GM18507 (cell line): ENCODE measurements around the gene ATXN1.
"Not testable (repeated sequence)": the region's sequence is repeated elsewhere in the genome, so short reads cannot be mapped to it uniquely, and the experiment has no call there.

Experiments
- DNase-seq: peaks from one replicate; pipeline ENCODE4 v3.0.0; 2011; ENCODE audit warnings: low read depth; ENCODE audit not compliant: insufficient read length; ENCODE audit errors: extremely low spot score
- FAIRE-seq: peaks from 2 replicates; lab custom pipeline; 2011; peaks lifted over from hg19 to GRCh38; lab: Jason Lieb, UNC

Gene ATXN1

GRCh38 chr6:16399158-16399557 is 362.1 kb downstream of the ATXN1 start:
- DNase-seq (no peak), FAIRE-seq (no peak)

DNA sequence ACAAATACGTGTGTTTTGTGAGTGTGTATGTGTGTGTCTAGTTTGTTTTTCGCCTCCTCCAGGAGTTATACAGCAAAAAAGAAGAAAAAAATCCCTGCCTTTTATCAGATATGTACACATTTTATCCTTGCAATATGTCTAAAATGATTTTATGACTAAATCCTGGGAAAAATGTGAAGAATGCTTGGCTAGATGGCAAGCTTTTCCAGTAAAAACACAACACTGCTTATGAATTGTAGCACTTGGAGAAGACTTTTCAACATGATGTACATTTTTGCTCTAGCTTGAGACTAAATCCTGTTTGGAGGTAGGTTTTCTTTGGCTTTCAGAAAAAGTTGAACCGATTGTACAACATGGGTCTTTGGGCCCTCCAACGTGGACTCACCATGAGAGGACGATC is 362.7 kb downstream of the ATXN1 start:
- FAIRE-seq (no peak), DNase-seq (no peak)

DNA sequence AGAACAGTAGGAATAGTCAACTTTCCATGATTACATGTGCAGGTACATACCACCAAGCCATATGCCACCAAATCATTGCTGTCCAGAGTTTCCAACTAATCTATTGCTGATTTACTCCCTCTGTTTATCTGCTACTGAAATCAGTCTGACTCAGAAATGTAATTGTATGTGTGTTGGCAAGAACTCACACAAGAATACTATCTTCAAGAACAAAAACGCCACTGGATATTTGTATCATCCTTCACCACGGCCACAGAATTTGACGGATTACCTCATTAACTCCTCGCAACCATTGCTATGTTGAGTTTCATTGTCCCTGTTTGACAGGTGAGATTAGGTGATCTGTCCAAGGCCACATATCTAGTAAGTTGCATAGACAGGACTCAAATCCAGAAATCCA is 363.6 kb downstream of the ATXN1 start:
- FAIRE-seq, result no peak
- no peak for DNase-seq

GRCh38 chr6:16396497-16397319 is 364.6 kb downstream of the ATXN1 start:
- FAIRE-seq, result no peak

DNA sequence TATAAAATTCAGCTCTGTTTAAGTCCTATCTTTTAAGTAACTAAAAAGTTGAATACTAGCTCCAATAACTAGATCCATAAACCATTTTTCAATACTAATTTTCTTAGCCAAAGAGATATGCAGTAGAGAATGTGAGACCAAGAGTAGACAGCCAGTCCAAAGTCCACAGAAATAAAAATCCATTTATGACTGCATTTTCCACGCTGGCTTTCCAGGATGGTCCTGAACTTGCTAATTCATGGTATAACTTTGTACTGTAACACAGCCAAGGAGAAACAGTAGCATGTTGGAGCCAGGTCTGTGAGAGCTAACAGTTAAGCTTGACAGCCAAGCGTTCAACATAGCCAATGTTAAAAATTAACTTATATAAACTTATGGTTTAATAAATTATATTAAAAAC is 366.6 kb downstream of the ATXN1 start:
- FAIRE-seq, result no peak
- DNase-seq, result no peak

More at GRCh38 chr6:16396497-16397319, 364.6 kb downstream of the ATXN1 start:
- DNase-seq, result no peak

DNA sequence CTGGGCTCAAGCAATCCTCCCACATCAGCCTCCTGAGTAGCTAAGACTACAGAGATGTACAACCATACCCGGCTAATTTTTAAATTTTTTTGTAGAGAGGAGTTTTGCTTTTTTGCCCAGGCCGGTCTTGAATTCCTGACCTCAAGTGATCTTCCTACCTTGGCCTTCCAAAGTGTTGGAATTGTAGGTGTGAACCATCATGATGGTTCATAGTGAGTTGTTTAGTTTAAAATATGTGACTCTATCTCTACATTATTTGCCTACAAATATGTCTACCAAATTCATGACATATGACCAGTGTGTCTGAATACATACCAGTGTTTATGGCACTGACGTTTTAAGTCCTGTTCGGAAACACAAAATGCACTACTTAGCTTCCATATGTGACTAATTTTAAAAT is 367.9 kb downstream of the ATXN1 start:
- no peak for DNase-seq
- no peak for FAIRE-seq

DNA sequence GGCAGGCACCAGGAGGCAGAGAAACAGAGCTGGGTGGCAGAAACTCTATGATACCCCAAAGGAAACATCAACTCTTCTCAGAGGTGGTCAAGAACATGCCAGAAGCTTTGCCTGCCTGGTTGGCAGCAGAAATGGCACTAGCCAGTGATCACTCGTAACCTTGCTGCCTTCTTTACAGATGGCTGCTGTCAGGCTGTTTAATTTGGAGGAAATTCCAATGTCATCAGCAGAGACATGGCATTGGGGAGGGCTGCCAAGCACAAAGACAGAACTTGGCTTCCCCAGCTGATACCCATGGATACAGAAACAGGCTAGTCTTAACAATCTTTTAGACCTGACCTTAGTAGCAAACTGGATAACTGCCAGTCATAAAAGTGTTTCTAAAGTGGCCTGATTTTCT is 369.2 kb downstream of the ATXN1 start:
- peak; percentile 18 for FAIRE-seq

GRCh38 chr6:16391451-16391912 is 369.8 kb downstream of the ATXN1 start:
- no peak for FAIRE-seq
- no peak for DNase-seq

More for the DNA sequence above, 369.2 kb downstream of the ATXN1 start:
- DNase-seq, result no peak

GRCh38 chr6:16390909-16391450 is 370.3 kb downstream of the ATXN1 start:
- DNase-seq, FAIRE-seq: not testable (repeated sequence)

- FAIRE-seq (no peak), DNase-seq (no peak)
Observed at GRCh38 chr6:16389642-16390041, 371.6 kb downstream of the ATXN1 start.

DNA sequence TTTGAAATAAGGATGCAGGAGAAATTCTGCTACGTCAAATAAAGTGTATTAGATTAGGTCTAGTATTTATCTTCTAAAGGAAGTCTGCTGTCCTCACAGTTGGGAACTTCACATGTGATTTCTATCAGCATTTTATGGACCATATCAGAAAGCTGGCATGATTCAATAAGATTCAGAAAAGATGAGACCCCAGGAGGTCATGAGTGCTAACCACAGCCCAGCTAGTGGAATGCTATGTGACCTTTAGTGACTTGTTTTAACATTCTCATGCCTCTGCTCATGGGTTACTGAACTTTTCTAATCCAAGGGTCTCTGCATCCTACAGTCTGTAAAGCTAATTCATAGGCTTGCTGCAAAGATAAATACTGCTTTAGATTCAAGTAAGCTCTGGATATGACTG is 372.8 kb downstream of the ATXN1 start:
- FAIRE-seq, result no peak
- no peak for DNase-seq

- DNase-seq, result no peak
- FAIRE-seq, result no peak
Observed at GRCh38 chr6:16386057-16386456, 375.2 kb downstream of the ATXN1 start.

DNA sequence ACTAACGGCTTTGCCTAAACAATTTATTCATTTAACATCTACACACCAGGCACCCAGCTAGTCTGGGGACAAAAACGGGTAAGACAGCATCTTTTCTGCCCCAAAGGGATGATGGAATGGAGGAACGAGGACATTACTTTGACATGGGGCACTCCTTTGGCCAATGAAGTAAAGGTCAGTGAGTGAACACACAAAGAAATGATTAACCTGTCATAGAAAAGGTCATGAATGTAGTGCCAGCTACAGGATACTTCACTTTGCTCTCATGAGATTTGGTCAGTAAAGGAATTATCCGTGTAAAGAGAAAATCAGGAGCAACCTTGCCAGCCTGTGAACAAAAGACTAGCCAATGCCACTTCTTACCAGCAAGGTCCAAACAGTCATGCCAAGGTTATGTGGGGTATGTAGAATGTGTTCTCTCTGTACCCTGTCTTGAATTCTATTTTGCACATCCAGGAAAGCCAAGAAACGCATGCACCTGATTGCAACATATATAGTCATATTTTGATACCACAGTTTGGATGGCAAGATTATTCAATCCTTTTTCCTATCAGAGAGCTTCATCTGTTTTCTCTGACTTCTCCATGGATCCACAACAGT is 377.6 kb downstream of the ATXN1 start:
- no peak for DNase-seq
- FAIRE-seq, result no peak

GRCh38 chr6:16381968-16382367 is 379.3 kb downstream of the ATXN1 start:
- FAIRE-seq, DNase-seq: not testable (repeated sequence)

- DNase-seq (no peak), FAIRE-seq (no peak)
Observed at GRCh38 chr6:16380220-16380809, 380.9 kb downstream of the ATXN1 start.

GRCh38 chr6:16378360-16378759 is 382.9 kb downstream of the ATXN1 start:
- DNase-seq, FAIRE-seq: not testable (repeated sequence)

- DNase-seq, result no peak
- no peak for FAIRE-seq
Observed at GRCh38 chr6:16377470-16377869, 383.8 kb downstream of the ATXN1 start.

DNA sequence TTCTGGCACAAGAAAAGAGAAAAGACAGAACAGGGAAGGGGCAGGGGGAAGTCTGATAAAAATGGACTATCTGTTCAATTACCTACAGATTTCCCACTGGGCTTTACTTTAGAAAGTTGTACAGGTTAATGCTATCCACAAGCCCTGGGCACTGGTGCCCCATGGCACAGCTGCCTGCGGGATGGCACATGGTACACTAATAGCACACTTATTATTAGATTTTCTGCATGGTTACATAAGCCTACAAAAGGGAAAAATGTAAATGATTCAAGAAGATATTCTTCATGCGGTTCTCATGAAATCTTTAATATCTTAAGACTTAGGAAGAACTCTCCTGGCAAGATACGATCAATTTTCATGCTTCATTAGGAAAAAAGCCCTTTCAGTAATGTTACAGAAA is 385.4 kb downstream of the ATXN1 start:
- FAIRE-seq (no peak), DNase-seq (no peak)

- DNase-seq (no peak), FAIRE-seq (no peak)
Observed at GRCh38 chr6:16375206-16375605, 386.1 kb downstream of the ATXN1 start.

GRCh38 chr6:16374461-16375200 is 386.6 kb downstream of the ATXN1 start:
- peak; percentile 56 for FAIRE-seq
- no peak for DNase-seq
